Small intestine (tissue), 7 donors: ENCODE measurements around the gene PTPN9. TPM values are rescaled to one million over a fixed set of nuclear protein-coding genes. Genes with fewer than 3 reads are reported as not detected.
A peak's percentile ranks its signal among the peaks of the same experiment; 100 is the strongest.
"Not testable (repeated sequence)": the region's sequence is repeated elsewhere in the genome, so short reads cannot be mapped to it uniquely, and the experiment has no call there.

Experiments
- DNase-seq, 2 donors: peaks; one replicate each; pipeline versions ENCODE4 v3.0.0 to v3.0.0-alpha.2; 2013
- FAIRE-seq: peaks from 2 replicates; lab custom pipeline; 2012; peaks lifted over from hg19 to GRCh38; lab: Jason Lieb, UNC
- H3K27ac ChIP-seq, 3 donors: one replicate each; pipeline ENCODE4 v1.5.1; 2013; ENCODE audit warnings: low read length in 2 of 3, mild to moderate bottlenecking in 2 of 3, control low read depth in 1 of 3, inconsistent platforms in 1 of 3, low read depth in 1 of 3, moderate library complexity in 1 of 3
- H3K27me3 ChIP-seq, 3 donors: one replicate each; pipeline ENCODE4 v1.6.1; 2013; ENCODE audit warnings: low read length in 3 of 3, inconsistent platforms in 1 of 3; ENCODE audit not compliant: control insufficient read depth in 3 of 3, insufficient read depth in 3 of 3
- H3K36me3 ChIP-seq, 3 donors: one replicate each; pipeline ENCODE4 v1.6.1; 2013; ENCODE audit warnings: low read length in 3 of 3, inconsistent platforms in 1 of 3, low read depth in 1 of 3, mild to moderate bottlenecking in 1 of 3, moderate library complexity in 1 of 3; ENCODE audit not compliant: control insufficient read depth in 3 of 3, insufficient read depth in 2 of 3
- H3K4me1 ChIP-seq, 3 donors: one replicate each; pipeline ENCODE4 v1.6.1; 2013; ENCODE audit warnings: low read length in 2 of 3, inconsistent platforms in 1 of 3, low read depth in 1 of 3, mild to moderate bottlenecking in 1 of 3, moderate library complexity in 1 of 3; ENCODE audit not compliant: control insufficient read depth in 3 of 3, insufficient read depth in 2 of 3
- H3K4me3 ChIP-seq, 3 donors: one replicate each; pipeline ENCODE4 v1.5.1; 2013; ENCODE audit warnings: low read length in 3 of 3, control low read depth in 1 of 3, inconsistent platforms in 1 of 3, low read depth in 1 of 3, mild to moderate bottlenecking in 1 of 3, moderate library complexity in 1 of 3
- H3K9me3 ChIP-seq, 2 donors: one replicate each; pipeline ENCODE4 v1.6.1; 2013; ENCODE audit warnings: low read depth in 1 of 2, low read length in 1 of 2; ENCODE audit not compliant: control insufficient read depth in 2 of 2, insufficient read depth in 1 of 2
- WGBS, 3 donors: extraction: QIAGEN DNeasy Blood & Tissue Kit; methylation state at CpG; one replicate each; pipeline ENCODE4 v1.1.7; 2013; 5-methylcytosine and 5-hydroxymethylcytosine counted together
- polyA plus RNA-seq, 4 donors: library from polyadenylated mRNA; stranded (reverse) in 3 of 4; unstranded in 1 of 4; fragments of 200-250 nt in 3 of 4; fragments of 120-200 nt in 1 of 4; gene quantifications; one replicate each; pipeline versions ENCODE4 v1.2.1 to v1.2.3, GENCODE V29; 2013
- donor health status: healthy with polysubstance abuse.
- donor health status: control.
- donor health status: control.
- donor health status: Bipolar disorder and iron deficiency.
- donor health status: healthy.

Gene PTPN9
- polyA plus RNA-seq, 4 donors, result 19.7 to 40.2 (median 20.6) TPM

DNA sequence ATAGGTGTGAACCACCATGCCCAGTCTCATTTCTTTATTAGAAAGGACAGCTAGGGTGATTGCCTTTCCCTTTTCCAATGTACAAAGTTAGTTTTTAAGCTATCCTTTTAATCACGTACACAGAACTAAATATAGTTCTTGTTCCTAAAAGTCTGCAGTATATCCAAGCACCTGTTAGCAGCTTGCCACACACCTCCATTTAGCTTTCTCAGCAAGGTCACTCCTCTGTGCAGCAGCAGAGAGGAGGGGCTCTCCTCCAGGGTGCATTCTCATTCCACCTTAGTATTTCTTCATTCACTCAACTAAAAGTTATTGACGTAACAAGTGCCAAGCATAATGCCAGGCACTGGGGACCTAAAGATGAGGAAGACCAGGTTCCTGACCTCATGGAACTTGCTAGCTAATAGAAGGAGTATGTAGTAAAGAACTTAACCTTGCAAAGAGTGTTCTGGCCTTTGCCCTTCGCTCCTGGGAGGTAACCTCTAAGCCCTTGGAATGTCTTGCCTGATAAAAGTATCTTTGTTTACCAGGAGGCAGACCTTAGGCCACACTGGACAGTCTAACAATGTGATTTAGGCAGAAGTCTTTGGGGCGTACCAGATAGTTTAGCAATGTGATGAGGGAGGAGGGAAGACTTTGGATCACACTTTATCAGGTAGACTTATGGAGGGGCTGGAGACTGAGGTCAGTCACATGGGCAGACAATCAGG lies 12.7 kb upstream of the PTPN9 start:
- FAIRE-seq, result no peak
- Histone ChIP-seq H3K4me3 (no peak overlapping the region), H3K27ac (peak overlapping the region in 1 of 3 donors; percentile 38), H3K27me3 (no peaks in the 10 kb centered on the region), H3K4me1 (peaks cover 0 to 10% (median 0%) of the 10 kb centered on the region in 3 donors), H3K9me3 (no peaks in the 10 kb centered on the region), H3K36me3 (peaks cover 2 to 10% (median 5%) of the 10 kb centered on the region in 3 donors)
- peak; percentile 31 to 48 for DNase-seq
- WGBS, 3 donors, result 90 to 97% (median 93%) methylated on average over 4 of the region's 4 CpGs

DNA sequence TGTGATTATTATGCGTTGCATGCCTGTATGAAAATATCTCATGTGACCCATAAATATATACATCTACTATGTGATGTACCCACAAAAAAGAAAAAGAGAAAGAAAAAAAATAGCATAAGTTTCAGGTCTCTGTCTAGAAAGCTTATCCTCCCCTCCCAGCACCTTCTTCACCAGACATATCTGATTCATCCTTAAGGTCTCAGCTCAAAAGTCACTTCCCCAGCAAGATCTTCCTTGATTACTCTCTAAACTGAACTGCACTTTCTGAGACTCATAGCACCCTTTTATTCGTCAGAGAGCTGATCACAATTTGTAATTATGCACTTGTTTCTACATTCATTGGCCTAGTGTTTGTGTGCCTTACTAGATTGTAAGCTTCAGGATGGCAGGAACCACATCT lies 11.1 kb upstream of the PTPN9 start:
- WGBS, 3 donors, result 83 to 97% (median 87%) methylated on average over 2 of the region's 2 CpGs
- no peaks in the 10 kb centered on the region for H3K27me3 ChIP-seq
- DNase-seq, result no peak
- H3K4me3 ChIP-seq, result no peak overlapping the region
- no peaks in the 10 kb centered on the region for H3K9me3 ChIP-seq
- peaks cover 0 to 10% (median 0%) of the 10 kb centered on the region in 3 donors for H3K4me1 ChIP-seq
- H3K27ac ChIP-seq, result no peak overlapping the region
- no peak for FAIRE-seq
- peaks cover under 1 to 11% (median 2%) of the 10 kb centered on the region in 3 donors for H3K36me3 ChIP-seq

DNA sequence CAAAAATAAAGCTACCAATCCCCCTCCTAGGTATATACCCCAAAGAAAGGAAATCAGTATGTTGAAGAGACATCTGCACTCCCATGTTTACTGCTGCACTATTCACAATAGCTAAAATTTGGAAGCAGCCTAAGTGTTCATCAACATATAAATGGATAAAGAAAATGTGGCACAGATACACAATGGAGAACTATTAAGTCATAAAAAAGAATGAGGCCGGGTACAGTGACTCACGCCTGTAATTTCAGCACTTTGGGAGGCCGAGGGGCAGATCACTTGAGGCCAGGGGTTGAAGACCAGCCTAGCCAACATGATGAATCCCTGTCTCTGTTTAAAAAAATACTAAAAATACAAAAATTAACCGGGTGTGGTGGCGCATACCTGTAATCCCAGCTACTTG lies 10.0 kb upstream of the PTPN9 start:
- Histone ChIP-seq H3K4me1 (peaks cover 0 to 10% (median 0%) of the 10 kb centered on the region in 3 donors), H3K27ac (no peak overlapping the region), H3K36me3 (peaks cover 0 to 4% (median 2%) of the 10 kb centered on the region in 3 donors), H3K9me3 (no peaks in the 10 kb centered on the region), H3K27me3 (no peaks in the 10 kb centered on the region), H3K4me3 (no peak overlapping the region)
- DNase-seq (no peak), FAIRE-seq (no peak)
- 88 to 94% (median 89%) methylated on average over 5 of the region's 5 CpGs for WGBS, 3 donors

DNA sequence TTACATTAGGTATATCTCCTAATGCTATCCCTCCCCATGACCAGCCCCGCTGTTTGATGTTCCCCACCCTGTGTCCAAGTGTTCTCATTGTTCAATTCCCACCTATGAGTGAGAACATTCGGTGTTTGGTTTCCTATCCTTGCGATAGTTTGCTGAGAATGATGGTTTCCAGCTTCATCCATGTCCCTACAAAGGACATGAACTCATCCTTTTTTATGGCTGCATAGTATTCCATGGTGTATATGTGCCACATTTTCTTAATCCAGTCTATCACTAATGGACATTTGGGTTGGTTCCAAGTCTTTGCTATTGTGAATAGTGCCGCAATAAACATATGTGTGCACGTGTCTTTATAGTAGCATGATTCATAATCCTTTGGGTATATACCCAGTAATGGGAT lies 7.3 kb upstream of the PTPN9 start:
- not testable (repeated sequence) for H3K4me1 ChIP-seq, FAIRE-seq, H3K27me3 ChIP-seq, H3K27ac ChIP-seq, H3K4me3 ChIP-seq, DNase-seq, H3K9me3 ChIP-seq, H3K36me3 ChIP-seq
- WGBS, 3 donors, result 95 to 99% (median 98%) methylated on average over 5 of the region's 5 CpGs

DNA sequence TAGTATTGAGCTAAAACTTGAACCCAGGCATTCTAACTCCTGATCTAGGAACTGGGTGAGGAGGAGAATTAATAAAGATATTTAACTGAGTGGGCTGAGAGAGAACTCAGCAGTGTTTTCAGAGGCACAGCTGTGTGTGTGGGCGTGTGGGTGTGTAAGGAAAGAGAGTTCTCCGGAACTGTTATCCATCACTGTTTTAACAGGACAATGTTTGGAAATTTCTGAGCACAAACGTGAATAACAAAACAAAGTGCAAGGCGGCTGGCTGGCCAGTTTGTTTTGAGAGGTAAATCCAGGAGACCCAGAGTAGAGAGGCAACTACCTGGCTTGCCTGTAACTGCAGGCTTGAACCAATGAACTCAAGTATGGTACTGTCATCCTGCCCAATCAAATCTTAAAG lies 5.0 kb upstream of the PTPN9 start:
- H3K4me3 ChIP-seq, result no peak overlapping the region
- H3K27ac ChIP-seq, result no peak overlapping the region
- WGBS, 3 donors, result 53 to 64% (median 56%) methylated on average over 4 of the region's 4 CpGs
- FAIRE-seq (no peak), DNase-seq (no peak)
- H3K36me3 ChIP-seq, result peaks cover 0 to 4% (median 0%) of the 10 kb centered on the region in 3 donors
- no peaks in the 10 kb centered on the region for H3K27me3 ChIP-seq
- peaks cover 0 to 7% (median 0%) of the 10 kb centered on the region in 3 donors for H3K4me1 ChIP-seq
- no peaks in the 10 kb centered on the region for H3K9me3 ChIP-seq

DNA sequence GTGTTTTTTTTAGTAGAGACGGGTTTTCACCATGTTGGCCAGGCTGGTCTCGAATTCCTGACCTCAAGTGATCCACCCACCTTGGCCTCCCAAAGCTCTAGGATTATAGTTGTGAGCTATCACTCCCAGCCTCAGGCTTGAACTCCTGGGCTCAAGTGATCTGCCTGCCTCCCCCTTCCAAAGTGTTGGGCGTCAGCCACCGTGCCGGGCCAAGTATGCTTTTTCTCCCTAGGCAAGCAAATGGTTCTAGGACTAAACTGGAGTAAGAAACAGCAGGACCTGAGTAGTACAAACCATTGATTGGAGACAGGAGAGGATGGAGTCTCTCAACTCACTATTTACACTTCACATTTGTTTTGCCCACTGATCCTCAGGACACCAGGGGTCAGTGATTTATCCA lies 4.6 kb upstream of the PTPN9 start:
- peaks cover 0 to 7% (median 0%) of the 10 kb centered on the region in 3 donors for H3K4me1 ChIP-seq
- no peaks in the 10 kb centered on the region for H3K27me3 ChIP-seq
- H3K4me3 ChIP-seq, result no peak overlapping the region
- WGBS, 3 donors, result 75 to 90% (median 75%) methylated on average over 5 of the region's 5 CpGs
- peaks cover 0 to 4% (median 0%) of the 10 kb centered on the region in 3 donors for H3K36me3 ChIP-seq
- FAIRE-seq (no peak), DNase-seq (no peak)
- H3K9me3 ChIP-seq, result no peaks in the 10 kb centered on the region
- no peak overlapping the region for H3K27ac ChIP-seq

DNA sequence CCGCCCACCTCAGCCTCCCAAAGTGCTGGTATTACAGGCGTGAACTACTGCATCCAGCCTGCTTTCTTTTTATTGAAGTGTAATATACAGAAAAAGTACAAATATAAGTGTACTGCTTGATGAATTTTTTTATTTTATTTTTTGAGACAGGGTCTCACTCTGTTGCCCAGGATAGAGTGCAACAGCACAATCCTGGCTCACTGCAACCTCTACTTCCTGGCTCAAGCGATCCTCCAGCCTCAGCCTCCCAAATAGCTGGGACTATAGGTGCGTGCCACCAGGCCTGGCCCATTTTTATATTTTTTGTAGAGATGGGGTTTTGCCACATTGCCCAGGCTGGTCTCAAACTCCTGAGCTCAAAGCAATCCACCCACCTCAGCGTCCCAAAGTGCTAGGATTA lies 3.8 kb upstream of the PTPN9 start:
- 95 to 97% (median 95%) methylated on average over 5 of the region's 5 CpGs for WGBS, 3 donors
- not testable (repeated sequence) for H3K27me3 ChIP-seq, H3K27ac ChIP-seq, DNase-seq, H3K9me3 ChIP-seq, H3K4me3 ChIP-seq, H3K4me1 ChIP-seq, H3K36me3 ChIP-seq, FAIRE-seq

DNA sequence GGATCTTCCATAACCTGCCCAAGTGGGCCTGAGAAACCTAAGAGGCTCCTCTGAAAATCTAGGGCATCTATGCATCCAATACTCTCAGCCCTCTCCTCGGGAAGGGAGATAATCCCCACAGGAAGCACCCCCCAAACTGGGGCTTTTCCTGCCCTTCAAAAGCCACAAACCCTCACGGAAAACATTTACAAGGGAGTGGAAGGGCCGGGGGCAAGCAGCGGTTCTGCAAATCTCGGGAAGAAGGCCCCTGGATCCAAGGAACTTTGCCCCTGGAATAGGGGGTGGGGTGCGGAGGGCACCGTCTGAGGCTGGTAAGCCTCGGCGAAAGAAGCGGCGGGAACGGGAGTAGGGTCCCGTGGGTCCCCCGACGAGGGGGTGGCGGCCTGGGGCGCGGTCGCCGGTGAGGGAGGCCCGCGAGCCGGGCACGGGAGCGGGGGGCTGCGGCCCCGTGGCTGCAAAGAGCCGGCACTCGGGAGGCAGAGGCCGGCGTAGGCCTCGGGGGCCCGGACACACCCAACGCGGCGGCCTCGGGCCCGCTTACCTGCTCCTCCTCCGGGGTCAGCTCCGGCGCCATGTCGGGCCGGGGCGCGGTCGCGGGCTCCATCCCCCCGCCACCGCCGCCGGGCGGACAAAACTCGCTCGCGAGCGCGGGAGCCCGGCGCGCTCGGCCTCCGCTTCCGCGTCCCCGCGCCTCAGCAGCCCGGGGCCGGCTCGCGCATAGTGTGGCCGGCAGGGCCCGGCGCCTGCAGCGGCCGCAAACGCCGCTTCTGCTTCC lies 755 bp downstream of the PTPN9 start:
- FAIRE-seq (no peak), DNase-seq (peak; percentile 58 to 83)
- Histone ChIP-seq H3K4me3 (peak overlapping the region; percentile 90 to 98 (median 95)), H3K27me3 (no peaks in the 10 kb centered on the region), H3K36me3 (peaks cover 0 to 5% (median 0%) of the 10 kb centered on the region in 3 donors), H3K27ac (peak overlapping the region; percentile 90 to 95 (median 91)), H3K4me1 (peaks cover 0 to 14% (median 0%) of the 10 kb centered on the region in 3 donors), H3K9me3 (no peaks in the 10 kb centered on the region)
- WGBS, 3 donors, result 0 to 1% (median 0%) methylated on average over 36 to 77 of the region's 77 CpGs
